ENCODE results near the gene RNFT2. TPM values are rescaled to one million over a fixed set of nuclear protein-coding genes. Genes with fewer than 3 reads are reported as not detected.

RNFT2 gene
- total RNA-seq, 1 donor from 2014 or later = 1.9 TPM

- DNase-seq (ENCODE audit: low read depth in 2 of 2) = no peak
Measured at GRCh38 chr12:116709768-116710167, 28.3 kb upstream of the RNFT2 start.

GRCh38 chr12:116710370-116711150, 27.6 kb upstream of the RNFT2 start:
- DNase-seq (ENCODE audit: low read depth in 2 of 2) = no peak

- DNase-seq (ENCODE audit: low read depth in 2 of 2) = no peak
Measured at GRCh38 chr12:116712458-116713303, 25.4 kb upstream of the RNFT2 start.

DNA sequence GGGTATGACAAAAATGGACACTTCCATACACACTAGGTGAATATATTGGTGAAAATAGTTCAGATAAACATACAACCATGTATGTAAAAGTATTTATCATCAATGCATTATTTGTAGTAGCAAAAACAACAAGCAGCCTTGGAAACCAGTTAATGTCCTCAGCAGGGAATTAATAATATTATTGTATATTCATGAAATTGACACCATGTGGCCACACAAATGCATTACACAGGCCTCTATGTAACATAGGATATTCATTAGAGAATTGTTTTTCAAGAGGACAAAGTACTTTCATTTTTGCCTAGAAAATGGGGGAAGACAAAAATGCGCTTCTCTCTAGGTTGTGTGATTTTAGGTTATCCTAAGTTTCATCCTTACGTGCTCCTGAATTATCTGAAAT, 24.6 kb upstream of the RNFT2 start:
- DNase-seq (ENCODE audit: low read depth in 2 of 2) = no peak

- DNase-seq (ENCODE audit: low read depth in 2 of 2) = no peak
Measured at GRCh38 chr12:116714175-116714574, 23.9 kb upstream of the RNFT2 start.

GRCh38 chr12:116717466-116718437, 20.4 kb upstream of the RNFT2 start:
- DNase-seq (ENCODE audit: low read depth in 2 of 2) = no peak

DNA sequence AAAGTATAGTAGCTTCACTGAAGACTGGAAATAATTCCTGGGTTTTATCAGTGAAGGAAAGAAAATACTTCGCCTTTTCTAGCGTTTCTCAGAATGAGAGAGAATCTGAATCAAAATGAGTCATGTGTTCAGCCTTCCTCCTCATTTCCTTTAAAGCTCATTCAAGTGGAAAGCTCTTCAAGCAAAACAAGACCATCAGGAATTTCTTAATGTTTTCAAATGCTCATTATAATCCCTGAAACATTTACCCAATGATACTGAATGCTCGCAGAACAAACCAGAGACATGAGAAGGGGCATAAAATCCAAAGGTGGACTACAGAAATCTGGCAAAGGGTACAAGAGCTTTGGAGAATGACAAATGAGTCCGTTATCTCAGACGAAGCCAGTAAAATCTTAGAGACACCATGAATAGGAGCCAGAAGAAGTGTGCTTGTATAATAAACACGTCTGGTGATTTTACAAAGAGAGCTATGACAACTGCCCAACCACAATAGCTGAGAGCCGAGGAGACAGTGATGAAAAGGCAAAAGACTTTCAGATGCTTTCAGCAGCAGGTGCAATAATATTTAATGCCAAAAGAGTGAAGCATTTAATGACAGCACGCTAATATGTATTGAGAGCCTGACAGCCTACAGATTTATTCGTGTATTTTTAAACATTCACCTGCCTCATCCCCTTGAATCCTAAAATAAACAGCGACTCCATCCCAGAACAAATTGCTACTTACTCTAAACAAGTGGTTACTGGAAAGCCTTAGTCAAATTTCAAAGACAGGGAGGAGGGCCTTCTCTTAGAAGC, 19.3 kb upstream of the RNFT2 start:
- peak in 1 of 2 donors; percentile 48 for DNase-seq (ENCODE audit: low read depth in 2 of 2)

DNA sequence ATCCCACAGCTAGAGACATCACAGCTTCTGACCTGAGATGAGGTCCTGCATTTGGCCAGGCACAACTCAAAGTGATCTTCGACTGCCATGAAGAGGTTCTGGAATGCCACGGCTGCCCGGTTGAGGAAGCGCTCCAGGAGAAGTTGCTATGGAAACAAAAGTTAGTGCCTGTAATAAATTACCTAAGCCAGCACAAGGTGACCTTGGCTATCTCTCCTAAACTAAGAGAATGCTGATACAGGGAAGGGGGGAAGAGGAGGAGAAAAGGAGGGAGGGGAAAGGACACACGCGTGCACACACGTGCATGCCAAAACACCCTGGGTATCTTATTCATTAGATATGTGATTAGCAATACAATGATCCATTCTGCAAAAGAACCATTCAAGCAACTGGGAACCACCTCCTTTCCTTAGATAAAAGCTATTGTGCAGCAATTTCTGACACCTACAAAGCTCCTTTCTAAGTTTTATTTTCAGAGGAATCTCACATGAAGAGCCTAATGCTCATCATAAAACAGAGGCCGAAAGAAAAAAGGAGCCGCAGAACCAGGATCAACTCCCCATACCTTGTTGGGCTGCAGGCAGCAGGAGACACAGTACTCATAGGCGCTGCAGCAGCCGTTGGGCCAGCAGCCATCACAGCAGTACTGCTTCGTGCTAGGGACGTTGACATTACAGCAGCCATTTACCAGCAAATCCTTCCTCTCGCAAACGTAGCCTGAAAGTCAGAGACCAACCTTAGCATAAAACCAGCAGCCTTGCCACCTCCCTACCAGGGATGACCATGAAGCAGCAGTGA, 18.2 kb upstream of the RNFT2 start:
- DNase-seq (ENCODE audit: low read depth in 2 of 2) = no peak

DNA sequence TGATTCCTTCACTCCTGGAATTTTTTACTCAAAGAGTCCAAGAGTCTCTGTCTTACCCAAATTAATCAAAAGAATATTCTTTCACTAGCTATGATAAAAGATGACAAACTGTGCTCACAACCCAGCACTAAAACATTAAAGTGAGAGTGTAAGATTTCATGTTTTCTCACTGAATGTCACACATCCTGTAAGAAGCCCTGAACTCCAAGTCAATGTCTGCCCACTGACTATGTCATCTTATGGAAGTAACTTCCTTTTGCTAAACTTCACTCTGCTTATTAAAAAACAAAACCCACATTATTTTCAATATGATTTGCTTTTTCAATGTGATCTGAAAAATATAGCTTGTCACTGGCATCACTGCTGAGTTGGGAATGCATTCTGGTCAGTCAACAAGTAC, 15.9 kb upstream of the RNFT2 start:
- no peak for DNase-seq (ENCODE audit: low read depth in 2 of 2)

- DNase-seq (ENCODE audit: low read depth in 2 of 2) = peak; percentile 50 to 86
Measured at GRCh38 chr12:116726694-116727093, 11.4 kb upstream of the RNFT2 start.

DNA sequence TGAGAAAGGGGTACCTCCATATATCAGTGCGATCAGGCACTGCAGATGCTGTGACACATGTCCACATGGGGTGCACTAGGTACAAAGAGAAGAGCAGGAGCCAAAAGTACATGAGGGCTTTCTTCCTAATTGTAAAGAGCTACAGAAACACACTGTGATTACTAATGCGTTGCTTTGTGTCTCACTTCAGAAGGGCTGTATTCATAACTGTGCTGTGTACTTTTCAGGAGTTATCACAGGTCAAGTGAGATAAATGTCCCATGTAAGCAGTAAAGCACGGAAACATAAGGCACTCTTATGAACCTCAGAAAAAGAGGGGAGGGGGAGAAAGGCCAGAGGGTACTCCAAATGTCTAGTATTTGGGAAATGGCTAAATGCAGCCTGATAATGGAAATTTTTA, 10.9 kb upstream of the RNFT2 start:
- peak in 1 of 2 donors; percentile 7 for DNase-seq (ENCODE audit: low read depth in 2 of 2)

- DNase-seq (ENCODE audit: low read depth in 2 of 2) = no peak
Measured at GRCh38 chr12:116727891-116728290, 10.2 kb upstream of the RNFT2 start.

GRCh38 chr12:116731801-116732200, 6.3 kb upstream of the RNFT2 start:
- no peak for DNase-seq (ENCODE audit: low read depth in 2 of 2)

GRCh38 chr12:116734156-116734768, 3.9 kb upstream of the RNFT2 start:
- DNase-seq (ENCODE audit: low read depth in 2 of 2) = no peak

GRCh38 chr12:116735084-116735483, 3.0 kb upstream of the RNFT2 start:
- DNase-seq (ENCODE audit: low read depth in 2 of 2) = no peak

DNA sequence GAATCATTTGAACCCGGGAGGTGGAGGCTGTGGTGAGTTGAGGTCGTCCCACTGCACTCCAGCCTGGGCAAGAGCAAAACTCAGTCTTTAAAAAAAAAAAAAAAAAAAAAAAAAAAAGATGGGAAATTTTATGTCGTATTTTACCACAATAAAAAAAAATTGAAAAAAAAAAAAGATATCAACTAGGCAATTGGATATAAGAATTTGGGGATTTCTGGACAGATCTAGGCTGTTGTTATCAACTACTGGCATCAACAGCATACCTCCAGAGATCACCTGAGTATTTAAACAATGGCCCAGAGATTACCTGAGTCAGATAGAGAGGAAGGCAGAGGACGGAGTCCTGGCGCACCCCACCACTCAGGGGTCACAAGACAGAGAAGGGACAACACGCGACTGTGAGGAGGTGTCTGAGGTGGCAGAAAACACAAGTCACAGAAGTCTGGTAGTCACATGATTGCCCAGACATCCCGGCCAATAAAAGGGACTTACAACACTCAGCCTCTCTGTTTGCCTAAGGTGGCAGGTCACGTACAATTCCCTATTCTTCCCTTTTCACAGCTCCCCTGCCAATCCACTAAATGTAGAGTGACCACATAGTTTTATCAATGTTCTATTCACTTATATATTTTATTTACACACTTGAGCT, 2.0 kb upstream of the RNFT2 start:
- DNase-seq (ENCODE audit: low read depth in 2 of 2) = no peak

DNA sequence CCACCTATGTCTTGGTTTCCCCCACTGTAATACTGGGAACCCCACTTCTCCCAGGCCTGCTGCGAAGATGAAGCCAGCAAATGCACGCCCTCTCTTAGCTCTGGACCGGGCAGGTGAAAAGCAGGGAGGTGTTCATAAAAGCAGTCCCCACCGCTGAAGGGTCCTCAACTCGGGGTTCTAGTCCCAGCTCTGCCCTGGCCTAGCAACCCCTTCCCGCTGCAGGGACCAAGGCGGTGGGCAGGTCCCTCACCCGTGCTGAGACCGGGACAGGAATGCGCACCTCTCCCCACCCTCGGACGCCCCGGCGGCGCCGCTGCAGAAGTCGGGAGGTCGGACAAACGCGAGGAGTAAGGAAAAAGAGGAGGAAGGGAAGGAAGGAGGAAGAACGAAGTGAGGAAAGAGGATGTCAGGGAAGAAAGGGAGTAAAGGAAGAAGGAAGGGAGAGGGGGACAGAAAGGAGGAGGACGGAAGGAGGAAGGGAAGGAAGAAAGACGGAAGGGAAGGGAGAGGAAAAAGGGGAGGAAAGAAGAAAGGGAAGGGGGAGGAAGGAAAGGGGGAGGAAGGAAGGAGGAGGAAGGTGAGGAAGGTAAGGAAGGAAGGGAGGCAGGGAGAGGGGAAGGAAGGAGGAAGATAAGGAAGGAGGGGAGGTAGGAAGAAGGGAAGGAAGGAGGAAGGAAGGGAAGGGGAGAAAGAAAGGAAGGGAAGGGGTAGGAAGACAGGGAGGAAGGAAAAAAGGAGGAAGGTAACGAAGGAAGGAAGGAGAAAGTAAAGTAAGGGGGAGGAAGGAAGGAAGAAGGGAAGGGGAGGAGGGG, 947 bp upstream of the RNFT2 start:
- peak in 1 of 2 donors; percentile 13 for DNase-seq (ENCODE audit: low read depth in 2 of 2)

DNA sequence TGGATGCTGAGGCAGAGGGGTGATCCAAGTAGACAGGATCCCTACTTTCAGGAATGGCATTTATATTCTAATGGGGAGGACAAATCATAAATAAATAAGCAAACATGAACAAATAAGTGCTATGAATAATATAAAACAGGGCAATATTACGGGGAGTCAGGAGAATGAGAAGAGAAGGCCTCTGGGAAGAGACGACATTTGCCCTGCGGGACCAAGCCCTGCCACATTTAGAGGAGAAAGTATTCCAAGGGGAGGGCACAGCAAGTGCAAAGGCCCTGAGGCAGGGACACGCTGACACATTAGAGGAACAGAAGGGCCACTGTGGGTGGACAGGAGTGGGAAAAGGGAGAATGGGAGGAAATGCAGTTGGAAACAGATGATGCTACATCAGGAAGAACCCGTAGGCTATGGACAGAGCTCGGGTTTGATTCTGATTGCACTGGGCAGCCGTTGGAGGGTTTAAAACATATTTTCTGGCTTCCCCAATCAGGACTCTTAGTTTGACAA, 1.3 kb downstream of the RNFT2 start:
- DNase-seq (ENCODE audit: low read depth in 2 of 2) = no peak
